ENCODE data around the gene BCAS1.

Gene BCAS1

GRCh38 chr20:54048891-54049545 lies 21.4 kb downstream of the BCAS1 start:
- no peak for DNase-seq (ENCODE audit: low read depth)

GRCh38 chr20:54048481-54048880 lies 21.9 kb downstream of the BCAS1 start:
- no peak for DNase-seq (ENCODE audit: low read depth)

- no peak for DNase-seq (ENCODE audit: low read depth)
Observed at GRCh38 chr20:54047720-54048119, 22.7 kb downstream of the BCAS1 start.

- DNase-seq (ENCODE audit: low read depth): no peak
Observed at GRCh38 chr20:54047048-54047447, 23.3 kb downstream of the BCAS1 start.

GRCh38 chr20:54044156-54044555 lies 26.2 kb downstream of the BCAS1 start:
- DNase-seq (ENCODE audit: low read depth): peak; percentile 70

GRCh38 chr20:54043076-54043967 lies 27.1 kb downstream of the BCAS1 start:
- DNase-seq (ENCODE audit: low read depth): no peak

- no peak for DNase-seq (ENCODE audit: low read depth)
Observed at GRCh38 chr20:54042021-54042420, 28.4 kb downstream of the BCAS1 start.

GRCh38 chr20:54041336-54041735 lies 29.1 kb downstream of the BCAS1 start:
- DNase-seq (ENCODE audit: low read depth): no peak

- no peak for DNase-seq (ENCODE audit: low read depth)
Observed at GRCh38 chr20:54040531-54040930, 29.9 kb downstream of the BCAS1 start.

GRCh38 chr20:54038961-54039360 lies 31.4 kb downstream of the BCAS1 start:
- DNase-seq (ENCODE audit: low read depth): no peak

GRCh38 chr20:54037525-54037924 lies 32.9 kb downstream of the BCAS1 start:
- DNase-seq (ENCODE audit: low read depth): no peak

GRCh38 chr20:54029643-54030042 lies 40.8 kb downstream of the BCAS1 start:
- no peak for DNase-seq (ENCODE audit: low read depth)

- no peak for DNase-seq (ENCODE audit: low read depth)
Observed at GRCh38 chr20:54029176-54029575, 41.2 kb downstream of the BCAS1 start.

- DNase-seq (ENCODE audit: low read depth): no peak
Observed at GRCh38 chr20:54028276-54029011, 42.0 kb downstream of the BCAS1 start.

- DNase-seq (ENCODE audit: low read depth): no peak
Observed at GRCh38 chr20:54027704-54028103, 42.7 kb downstream of the BCAS1 start.

GRCh38 chr20:54026295-54027064 lies 43.9 kb downstream of the BCAS1 start:
- DNase-seq (ENCODE audit: low read depth): no peak

GRCh38 chr20:54025251-54025771 lies 45.1 kb downstream of the BCAS1 start:
- DNase-seq (ENCODE audit: low read depth): peak; percentile 6

GRCh38 chr20:54023406-54023805 lies 47.0 kb downstream of the BCAS1 start:
- DNase-seq (ENCODE audit: low read depth): no peak

- no peak for DNase-seq (ENCODE audit: low read depth)
Observed at GRCh38 chr20:54021446-54022235, 48.8 kb downstream of the BCAS1 start.

GRCh38 chr20:54020868-54021267 lies 49.5 kb downstream of the BCAS1 start:
- no peak for DNase-seq (ENCODE audit: low read depth)

GRCh38 chr20:54020348-54020747 lies 50.0 kb downstream of the BCAS1 start:
- DNase-seq (ENCODE audit: low read depth): no peak
